ENCODE results near the gene RPL26.
"Not testable (repeated sequence)": the region's sequence is repeated elsewhere in the genome, so short reads cannot be mapped to it uniquely, and the experiment has no call there.

Gene RPL26

GRCh38 chr17:8362651-8363332 lies 20.2 kb downstream of the RPL26 start:
- no peak for TF ChIP-seq ZNF274 (IDR thresholded peaks at IDR 0.05; ENCODE audit: low read depth, low read length)
- H3K4me3 ChIP-seq (ENCODE audit: low read length), result no peak overlapping the region

- TF ChIP-seq ZNF274 (IDR thresholded peaks at IDR 0.05; ENCODE audit: low read depth, low read length), result no peak
- no peak overlapping the region for H3K4me3 ChIP-seq (ENCODE audit: low read length)
Measured at GRCh38 chr17:8360751-8361150, 22.2 kb downstream of the RPL26 start.

- H3K4me3 ChIP-seq (ENCODE audit: low read length), result no peak overlapping the region
Measured at GRCh38 chr17:8360260-8360659, 22.7 kb downstream of the RPL26 start.

GRCh38 chr17:8359769-8360168 lies 23.2 kb downstream of the RPL26 start:
- H3K4me3 ChIP-seq (ENCODE audit: low read length), result no peak overlapping the region
- no peak for TF ChIP-seq ZNF274 (IDR thresholded peaks at IDR 0.05; ENCODE audit: low read depth, low read length)

More at GRCh38 chr17:8360260-8360659, 22.7 kb downstream of the RPL26 start:
- no peak for TF ChIP-seq ZNF274 (IDR thresholded peaks at IDR 0.05; ENCODE audit: low read depth, low read length)

GRCh38 chr17:8357910-8358309 lies 25.1 kb downstream of the RPL26 start:
- H3K4me3 ChIP-seq (ENCODE audit: low read length), result no peak overlapping the region
- TF ChIP-seq ZNF274 (IDR thresholded peaks at IDR 0.05; ENCODE audit: low read depth, low read length), result no peak

- no peak for TF ChIP-seq ZNF274 (IDR thresholded peaks at IDR 0.05; ENCODE audit: low read depth, low read length)
- no peak overlapping the region for H3K4me3 ChIP-seq (ENCODE audit: low read length)
Measured at GRCh38 chr17:8354236-8354635, 28.8 kb downstream of the RPL26 start.

- no peak for TF ChIP-seq ZNF274 (IDR thresholded peaks at IDR 0.05; ENCODE audit: low read depth, low read length)
- H3K4me3 ChIP-seq (ENCODE audit: low read length), result no peak overlapping the region
Measured at GRCh38 chr17:8353736-8354135, 29.3 kb downstream of the RPL26 start.

GRCh38 chr17:8350339-8350738 lies 32.7 kb downstream of the RPL26 start:
- H3K4me3 ChIP-seq (ENCODE audit: low read length), result no peak overlapping the region
- TF ChIP-seq ZNF274 (IDR thresholded peaks at IDR 0.05; ENCODE audit: low read depth, low read length), result no peak

- H3K4me3 ChIP-seq (ENCODE audit: low read length), result not testable (repeated sequence)
Measured at GRCh38 chr17:8347001-8347400, 36.0 kb downstream of the RPL26 start.

GRCh38 chr17:8345951-8346665 lies 36.9 kb downstream of the RPL26 start:
- TF ChIP-seq ZNF274 (IDR thresholded peaks at IDR 0.05; ENCODE audit: low read depth, low read length), result no peak
- H3K4me3 ChIP-seq (ENCODE audit: low read length), result no peak overlapping the region

- TF ChIP-seq ZNF274 (IDR thresholded peaks at IDR 0.05; ENCODE audit: low read depth, low read length), result no peak
- no peak overlapping the region for H3K4me3 ChIP-seq (ENCODE audit: low read length)
Measured at GRCh38 chr17:8345052-8345690, 37.8 kb downstream of the RPL26 start.

GRCh38 chr17:8341456-8341855 lies 41.5 kb downstream of the RPL26 start:
- no peak overlapping the region for H3K4me3 ChIP-seq (ENCODE audit: low read length)
- no peak for TF ChIP-seq ZNF274 (IDR thresholded peaks at IDR 0.05; ENCODE audit: low read depth, low read length)

- H3K4me3 ChIP-seq (ENCODE audit: low read length), result no peak within 1 kb of the TSS
- TF ChIP-seq ZNF274 (IDR thresholded peaks at IDR 0.05; ENCODE audit: low read depth, low read length), result no peak
Measured at GRCh38 chr17:8339540-8339939, 43.5 kb downstream of the RPL26 start, which contains the start of gene ODF4. Gene ODF4 (plus strand): TSS chr17:8339840. CDS start chr17:8340052, 212 bp downstream.

- H3K4me3 ChIP-seq (ENCODE audit: low read length), result no peak overlapping the region
- no peak for TF ChIP-seq ZNF274 (IDR thresholded peaks at IDR 0.05; ENCODE audit: low read depth, low read length)
Measured at GRCh38 chr17:8338753-8339140, 44.2 kb downstream of the RPL26 start.

Measured in GM08714 (cell line).